ENCODE results near the gene CYS1. TPM values are rescaled to one million over a fixed set of nuclear protein-coding genes. Genes with fewer than 3 reads are reported as not detected.

The CYS1 gene
- total RNA-seq, 2 experiments from 2014 or later, result 0.68 TPM; not detected in 1

DNA sequence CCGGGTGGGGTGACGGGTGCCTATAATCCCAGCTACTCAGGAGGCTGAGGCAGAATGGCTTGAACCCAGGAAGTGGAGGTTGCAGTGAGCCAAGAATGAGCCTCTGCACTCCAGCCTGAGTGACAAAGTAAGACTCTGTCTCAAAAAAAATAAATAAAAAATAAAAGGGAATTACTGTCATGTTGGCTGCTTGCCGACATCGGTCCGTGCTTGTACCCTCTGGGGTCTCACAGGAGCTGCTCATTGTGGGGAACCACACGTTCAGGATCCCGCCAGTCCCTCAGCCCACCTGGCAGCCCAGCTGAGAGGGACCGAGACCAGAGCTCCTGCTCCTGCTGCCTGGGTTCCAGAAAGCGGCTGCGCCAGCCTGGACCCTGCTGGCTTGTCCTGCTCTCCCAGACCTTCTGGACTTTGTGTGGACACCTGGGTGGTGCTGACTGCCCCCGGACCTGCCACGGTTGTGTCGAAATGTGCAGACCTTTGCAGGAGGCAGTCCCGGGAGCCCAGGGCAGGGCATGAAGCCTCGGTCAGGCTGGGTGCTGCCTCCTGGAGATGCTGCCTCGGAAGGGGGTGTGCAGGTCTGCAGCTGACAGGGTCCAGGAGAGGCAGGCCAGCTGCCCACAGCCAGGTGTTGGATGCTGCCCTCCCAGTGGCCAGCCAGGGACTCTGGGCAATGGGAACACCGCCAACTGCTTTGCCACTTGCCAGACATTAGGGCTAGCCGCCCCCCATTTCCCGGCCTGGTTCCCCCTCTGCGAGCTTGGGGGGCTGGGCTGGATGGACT lies 20.5 kb downstream of the CYS1 start:
- ChIA-PET CTCF (ENCODE audit: unreplicated experiment) (no interaction called here), POLR2A (interaction anchor here (0.6 kb wide), 1 partner anchor 10 kb away, joined by 4 read pairs; no protein-coding TSS in a partner anchor)
- no peak overlapping the region for H3K4me3 ChIP-seq (ENCODE audit: low read depth, low read length, poor library complexity, severe bottlenecking)
- H4K20me1 ChIP-seq (ENCODE audit: insufficient read depth, low read length), result no peaks in the 10 kb centered on the region
- H3K9me2 ChIP-seq (ENCODE audit: insufficient read depth, low read length), result no peaks in the 10 kb centered on the region
- H3K27ac ChIP-seq (ENCODE audit: low read depth, low read length, poor library complexity, severe bottlenecking), result no peak overlapping the region
- intact Hi-C loops (cut with micrococcal nuclease; ENCODE audit: unreplicated experiment), result no loop called here
- no peaks in the 10 kb centered on the region for H3K4me1 ChIP-seq (ENCODE audit: insufficient read depth, low read length, poor library complexity, severe bottlenecking)
- no TSS peak for BruUV-seq (replicated peaks)
- H2AFZ ChIP-seq (ENCODE audit: low read length), result no peak overlapping the region
- no peaks in the 10 kb centered on the region for H3K36me3 ChIP-seq (ENCODE audit: insufficient read depth, low read length)
- TF ChIP-seq CTCF (conservative IDR thresholded peaks at IDR 0.05; ENCODE audit: low read length) (no peak), EZH2phosphoT487 (IDR thresholded peaks at IDR 0.05; ENCODE audit: borderline replicate concordance, low read depth, low read length) (no peak)
- H3K4me2 ChIP-seq (ENCODE audit: low read length), result no peak overlapping the region
- no peaks in the 10 kb centered on the region for H3K9me3 ChIP-seq (ENCODE audit: low read length)
- H3K79me2 ChIP-seq (ENCODE audit: insufficient read depth, low read depth, low read length), result no peaks in the 10 kb centered on the region
- DNase-seq (ENCODE audit: low spot score), result no peak

DNA sequence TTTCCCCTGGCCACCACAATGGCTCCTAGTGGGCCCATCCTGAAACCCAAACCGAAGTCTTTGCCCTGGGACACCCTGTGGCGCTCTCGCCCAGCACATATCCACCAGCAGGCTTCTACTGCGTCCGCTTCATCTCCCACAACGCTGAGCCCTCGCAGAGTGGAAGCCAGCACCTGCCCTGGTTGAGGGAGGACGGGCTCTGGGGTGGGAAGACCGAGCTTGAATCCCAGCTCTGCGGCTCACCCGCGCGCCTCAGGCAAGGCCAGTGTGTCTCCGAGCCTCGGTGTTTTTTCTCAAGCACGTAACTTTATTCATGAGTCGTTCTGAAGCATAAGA lies 21.2 kb downstream of the CYS1 start:
- CTCF ChIA-PET (ENCODE audit: unreplicated experiment), result no interaction called here

More for the DNA sequence above, 21.2 kb downstream of the CYS1 start:
- BruUV-seq (replicated peaks), result no TSS peak
- no peak for TF ChIP-seq CTCF (conservative IDR thresholded peaks at IDR 0.05; ENCODE audit: low read length)
- TF ChIP-seq EZH2phosphoT487 (IDR thresholded peaks at IDR 0.05; ENCODE audit: borderline replicate concordance, low read depth, low read length), result no peak
- no peaks in the 10 kb centered on the region for H3K4me1 ChIP-seq (ENCODE audit: insufficient read depth, low read length, poor library complexity, severe bottlenecking)
- peaks cover 3% of the 10 kb centered on the region; the same call in 1 of the 2 replicates for H3K36me3 ChIP-seq (ENCODE audit: insufficient read depth, low read length)
- no peak overlapping the region for H3K27ac ChIP-seq (ENCODE audit: low read depth, low read length, poor library complexity, severe bottlenecking)
- no peak overlapping the region for H2AFZ ChIP-seq (ENCODE audit: low read length)
- no peak for DNase-seq (ENCODE audit: low spot score)
- intact Hi-C loops (cut with micrococcal nuclease; ENCODE audit: unreplicated experiment), result no loop called here
- no peaks in the 10 kb centered on the region for H3K9me3 ChIP-seq (ENCODE audit: low read length)
- no peaks in the 10 kb centered on the region for H3K9me2 ChIP-seq (ENCODE audit: insufficient read depth, low read length)
- POLR2A ChIA-PET, result no interaction called here
- H3K4me2 ChIP-seq (ENCODE audit: low read length), result no peak overlapping the region
- no peak overlapping the region for H3K4me3 ChIP-seq (ENCODE audit: low read depth, low read length, poor library complexity, severe bottlenecking)
- no peaks in the 10 kb centered on the region for H4K20me1 ChIP-seq (ENCODE audit: insufficient read depth, low read length)
- H3K79me2 ChIP-seq (ENCODE audit: insufficient read depth, low read depth, low read length), result no peaks in the 10 kb centered on the region
